Stimulated activated CD4-positive, alpha-beta T cell treated with anti-CD3 and anti-CD28 coated beads, Interleukin-1b, Interleukin-23, amount 100 ng/mL, for 1 hour (primary cell): ENCODE data around the gene GALNT5.

Source experiments
- DNase-seq, 2 donors: peaks; one replicate each; pipeline ENCODE4 v3.0.0-alpha.2; 2020; ENCODE audit warnings: low read depth in 2 of 2

GALNT5 gene

DNA sequence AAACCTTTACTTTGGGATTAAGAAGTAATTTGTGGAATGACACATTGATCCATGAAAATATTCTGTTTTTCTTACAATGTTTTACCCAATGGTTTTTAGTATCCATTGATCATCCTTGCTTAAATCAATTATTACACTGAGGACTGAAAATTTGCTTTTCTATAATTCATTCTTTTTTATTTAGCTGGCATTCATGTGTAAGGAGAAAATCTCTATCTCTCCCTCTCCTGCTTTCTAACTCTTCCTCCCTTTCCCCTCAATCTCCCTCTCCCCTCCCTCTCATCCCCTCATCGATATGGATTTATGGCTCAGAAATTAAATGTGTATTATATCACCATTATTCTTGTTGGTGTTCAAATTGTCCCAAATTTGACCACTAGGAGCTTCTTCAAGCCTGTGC lies 29.7 kb downstream of the GALNT5 start:
- no peak for DNase-seq

DNA sequence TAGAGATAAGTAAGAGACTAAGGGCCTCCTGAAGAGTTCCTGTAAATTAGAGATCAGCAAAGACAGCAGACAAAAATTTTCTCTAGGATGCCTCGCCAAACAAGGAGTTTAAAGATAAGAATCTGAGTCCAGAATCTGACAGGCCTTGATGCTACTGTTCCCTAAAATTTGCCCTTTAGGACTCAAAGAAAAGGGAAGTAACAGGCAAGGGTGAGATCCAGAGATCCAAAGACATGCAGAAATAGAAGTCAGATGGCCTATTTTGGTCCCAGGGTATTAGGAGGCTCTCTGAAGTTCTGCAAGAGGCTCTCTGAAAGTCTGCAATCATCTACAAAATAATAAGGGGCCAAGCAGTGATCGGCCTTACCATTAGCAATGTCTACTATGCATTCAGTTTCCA lies 33.0 kb downstream of the GALNT5 start:
- no peak for DNase-seq

DNA sequence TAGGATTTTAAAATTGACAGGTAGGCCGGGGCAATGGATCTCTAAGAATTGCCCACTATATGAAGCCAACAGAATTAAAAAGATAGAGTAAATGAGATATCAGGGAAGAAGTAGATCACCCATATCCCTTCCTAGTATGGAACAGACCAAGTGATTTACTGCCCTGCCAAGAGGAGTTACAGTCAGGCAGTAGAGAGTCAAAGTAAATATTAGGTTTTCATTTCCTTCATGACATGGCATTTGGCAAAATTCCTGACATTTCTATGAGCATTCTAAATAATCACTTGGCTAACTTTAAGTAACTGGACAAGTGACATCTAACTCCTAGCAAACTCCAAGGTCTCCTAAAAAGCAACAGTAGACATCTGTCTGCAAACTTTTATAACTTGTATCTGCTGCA lies 33.5 kb downstream of the GALNT5 start:
- DNase-seq = no peak

DNA sequence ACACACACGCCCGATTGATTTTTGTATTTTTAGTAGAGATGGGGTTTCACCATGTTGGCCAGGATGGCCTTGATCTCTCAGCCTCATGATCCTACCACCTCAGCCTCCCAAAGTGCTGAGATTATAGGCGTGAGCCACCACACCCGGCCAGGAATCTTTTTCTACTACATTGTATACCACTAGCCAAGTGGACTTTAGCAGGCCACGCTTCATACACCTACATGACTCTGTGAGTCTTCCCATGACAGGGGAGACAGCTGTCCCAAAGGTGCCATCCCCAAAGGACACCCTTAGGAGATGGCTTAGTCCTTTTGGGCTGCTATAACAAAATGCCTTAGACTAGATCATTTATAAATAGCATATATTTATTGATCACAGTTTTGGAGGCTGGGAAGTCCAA lies 35.3 kb downstream of the GALNT5 start:
- DNase-seq = no peak

DNA sequence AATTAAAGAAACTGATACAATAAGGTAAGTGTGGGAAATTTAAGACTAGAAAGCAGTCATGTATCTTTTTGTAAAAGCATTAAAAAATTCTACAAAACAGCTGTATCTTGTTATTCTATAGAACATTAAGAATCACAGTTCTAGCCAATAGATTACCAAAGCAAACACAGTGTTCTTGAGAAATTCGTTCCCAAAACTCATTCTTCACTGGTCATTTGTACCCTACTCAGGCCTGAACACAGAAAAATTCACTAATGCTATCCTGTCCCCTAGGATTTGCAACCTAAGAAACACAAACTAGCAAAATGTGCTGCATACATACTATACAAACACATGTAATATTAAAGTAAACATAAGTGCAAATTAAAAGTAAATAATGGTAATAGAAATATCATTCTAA lies 39.0 kb downstream of the GALNT5 start:
- no peak for DNase-seq

DNA sequence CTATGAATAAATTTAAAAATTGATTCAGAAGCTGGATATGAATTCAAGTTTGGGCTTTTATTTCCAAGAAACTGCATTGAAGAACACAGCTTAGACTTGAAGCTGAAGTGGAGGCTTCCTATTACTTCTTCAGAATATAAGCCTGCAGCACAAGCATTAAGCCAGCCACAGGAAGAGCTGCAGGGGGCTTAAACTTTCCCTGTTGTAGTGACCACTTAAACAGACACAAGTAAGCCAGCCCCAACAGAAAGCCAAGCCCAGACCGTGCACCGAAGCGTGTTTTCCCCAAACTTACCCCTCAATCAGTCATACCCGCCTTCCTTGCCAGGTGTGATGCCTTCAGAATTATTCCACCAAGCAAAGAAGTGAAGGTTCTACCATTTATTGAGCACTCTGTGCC lies 39.5 kb downstream of the GALNT5 start:
- no peak for DNase-seq

DNA sequence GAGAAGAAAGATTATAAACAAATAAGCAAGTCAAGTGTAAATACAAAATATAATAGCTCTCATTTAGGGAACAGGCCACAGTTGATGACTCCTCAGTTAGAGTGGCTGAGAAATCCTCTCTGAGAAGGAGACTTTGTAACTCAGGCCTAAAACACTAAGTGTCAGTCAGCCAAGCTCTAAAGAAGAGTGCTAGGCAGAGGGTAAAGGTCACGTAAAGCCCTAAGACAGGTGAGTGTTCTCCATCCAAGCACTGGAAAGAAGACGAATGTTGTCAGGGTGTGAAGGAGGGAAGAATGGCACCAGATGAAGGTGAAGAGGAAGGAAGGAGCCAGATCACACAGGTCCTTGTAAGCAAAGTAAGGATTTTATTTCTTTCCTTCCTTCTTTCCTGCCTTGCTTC lies 43.8 kb downstream of the GALNT5 start:
- no peak for DNase-seq

DNA sequence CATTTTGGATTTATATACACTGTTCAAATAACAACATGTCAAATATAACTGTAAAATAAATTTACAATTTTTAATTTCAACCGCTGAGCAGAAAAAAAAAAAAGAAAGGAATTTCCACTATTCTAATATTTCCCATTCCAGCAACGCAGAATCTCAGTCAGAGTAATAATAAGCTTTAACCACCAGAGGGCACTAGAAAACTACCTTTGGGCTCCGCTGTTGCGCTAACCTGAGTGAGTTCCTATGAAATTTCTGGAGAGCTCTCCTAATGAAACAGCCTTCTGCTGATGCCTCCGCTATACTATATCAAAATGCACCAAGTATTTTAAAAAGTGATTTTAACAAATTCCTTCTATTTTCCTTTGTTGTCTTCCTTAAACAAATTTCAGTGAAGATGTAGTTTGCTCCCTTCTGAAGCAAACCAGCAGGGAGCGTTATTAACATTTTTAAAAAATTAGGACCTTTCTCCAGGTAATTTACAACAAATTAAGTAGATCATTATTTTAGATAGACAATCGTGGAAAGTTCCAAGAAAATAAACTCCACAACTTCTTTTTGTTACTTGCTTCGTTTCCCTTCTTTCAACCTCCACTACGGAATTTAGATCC lies 45.1 kb downstream of the GALNT5 start:
- DNase-seq = no peak

DNA sequence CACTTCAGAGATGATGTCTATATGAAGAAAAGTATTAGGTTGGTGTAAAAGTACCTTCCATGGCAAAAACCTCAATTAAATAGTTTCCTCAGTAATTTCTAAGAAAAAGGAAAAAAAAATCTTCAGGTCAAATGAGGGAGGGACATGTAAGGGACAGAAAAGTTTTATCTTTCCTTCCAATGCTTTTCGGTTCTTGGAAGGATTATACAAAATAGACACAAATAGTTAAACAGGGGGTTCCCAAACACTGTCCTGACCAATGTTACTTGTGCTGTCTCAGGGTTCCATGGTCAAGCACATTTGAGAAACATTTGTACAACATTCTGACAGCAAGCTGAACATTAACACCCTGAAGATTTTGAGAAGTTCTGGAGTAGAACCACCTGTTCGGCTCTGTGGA lies 46.1 kb downstream of the GALNT5 start:
- DNase-seq = no peak

DNA sequence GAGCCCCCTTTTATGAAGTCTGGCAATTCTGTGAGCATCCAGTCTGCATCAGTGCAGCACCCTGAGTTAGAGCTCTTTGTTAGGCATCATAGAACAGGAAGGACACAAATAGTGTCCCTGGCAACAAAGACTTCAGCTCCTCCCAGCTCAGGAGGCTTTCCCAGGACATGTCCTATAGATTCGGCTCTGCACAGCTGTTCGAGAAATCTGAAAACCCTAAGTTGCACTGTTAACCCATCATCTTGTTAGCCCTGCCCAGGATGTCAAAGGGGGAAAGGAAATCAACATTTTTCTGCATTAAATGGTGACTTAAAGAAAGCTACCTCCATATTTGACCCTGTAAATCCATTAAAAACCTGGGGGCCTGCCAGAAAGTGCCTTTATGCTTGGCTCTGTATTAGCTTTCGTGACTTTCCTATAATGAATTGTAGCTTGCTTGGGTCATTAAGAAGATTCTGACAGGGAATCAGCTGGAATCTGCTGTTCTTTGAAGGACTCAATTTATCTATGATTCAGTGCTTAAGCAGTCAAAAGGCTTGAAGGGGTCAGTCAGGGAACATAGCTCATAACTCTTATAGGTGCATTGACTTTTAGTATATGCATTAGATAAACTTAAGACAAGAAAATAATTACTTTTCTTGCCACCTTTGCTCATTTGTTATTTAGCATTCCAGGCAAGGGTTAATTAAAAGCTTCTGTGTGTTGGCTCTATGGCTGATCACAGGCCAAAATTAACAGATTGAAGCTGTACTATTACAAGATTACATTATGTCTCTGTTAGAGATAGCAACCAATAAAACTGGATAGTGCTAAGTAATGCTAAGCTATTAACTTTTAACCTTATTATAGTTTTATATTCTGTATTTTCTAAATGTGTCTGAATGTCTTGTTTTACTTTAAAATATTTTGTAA lies 47.6 kb downstream of the GALNT5 start:
- DNase-seq = no peak

DNA sequence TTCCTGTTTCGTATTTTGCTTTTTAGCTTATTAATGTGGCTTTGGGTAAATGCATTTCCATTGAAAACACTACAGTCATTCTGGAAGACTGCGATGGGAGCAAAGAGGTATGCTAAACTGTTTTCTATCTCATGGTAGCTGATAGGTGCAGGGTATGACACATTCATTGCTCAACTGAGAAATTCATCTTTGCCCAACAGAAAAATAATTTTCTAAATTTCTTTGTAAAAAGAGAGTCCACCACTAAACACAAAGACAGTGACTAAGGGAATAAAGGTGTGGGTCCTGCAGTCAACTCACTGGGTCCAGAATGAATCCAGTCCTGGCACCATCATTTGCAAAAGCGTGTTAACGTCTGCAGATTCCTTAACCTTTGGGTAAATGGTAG lies 48.2 kb downstream of the GALNT5 start:
- no peak for DNase-seq

DNA sequence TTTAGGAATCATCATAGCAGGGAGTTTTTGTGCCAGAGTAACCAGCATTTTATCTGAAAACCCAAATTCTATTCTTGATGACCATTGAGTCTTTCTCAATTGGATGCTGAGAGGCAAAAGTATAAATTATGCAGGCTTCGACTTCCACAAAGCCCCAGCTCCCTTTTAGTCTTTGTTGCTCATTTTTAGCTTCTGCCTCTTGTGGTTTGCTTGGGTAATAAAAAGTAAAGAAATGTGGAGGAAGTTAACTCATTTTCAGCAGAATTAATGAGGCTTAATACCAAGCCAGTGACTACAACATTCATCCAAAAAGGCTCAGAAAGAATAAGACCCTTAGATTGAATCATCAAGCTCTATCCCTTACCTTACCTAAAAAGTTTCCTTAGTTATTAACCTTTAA lies 49.5 kb downstream of the GALNT5 start:
- no peak for DNase-seq

DNA sequence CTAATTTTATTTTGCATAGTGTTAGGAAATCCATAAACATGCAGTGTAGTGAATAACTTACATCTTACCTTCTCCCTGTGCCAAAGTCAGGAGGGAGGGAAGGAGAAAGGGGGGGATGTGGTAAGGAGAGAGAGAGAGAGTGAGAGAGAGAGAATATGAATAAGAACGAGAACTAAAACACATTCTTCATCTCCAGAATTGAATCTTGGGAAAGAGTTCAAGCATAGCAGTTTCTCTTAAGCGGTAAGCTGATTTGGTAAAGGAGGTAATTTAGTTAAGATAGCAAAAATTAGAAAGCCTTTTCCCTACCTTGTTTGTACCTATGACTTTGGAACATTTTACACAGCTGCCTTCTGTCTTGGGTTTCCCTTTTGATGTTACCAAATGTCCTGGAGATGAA lies 52.4 kb downstream of the GALNT5 start:
- no peak for DNase-seq

DNA sequence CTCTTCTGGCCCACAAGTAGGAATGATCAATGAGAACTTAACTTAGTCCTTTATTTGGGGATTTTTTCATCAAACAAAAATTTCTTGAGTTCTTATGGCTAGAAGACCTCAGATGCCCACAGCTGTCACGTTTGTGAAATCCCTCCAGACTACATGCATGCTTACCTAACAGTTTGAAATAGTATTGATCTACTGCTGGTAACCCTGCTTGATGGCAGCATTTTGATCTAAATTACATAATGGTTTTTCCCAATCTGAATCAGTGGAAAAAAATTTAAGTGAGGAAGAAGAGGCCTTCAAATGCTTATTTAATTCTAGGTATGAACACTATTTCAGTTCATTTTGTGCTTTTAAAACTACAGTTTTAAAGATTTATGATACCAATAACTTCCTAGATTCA lies 54.2 kb downstream of the GALNT5 start:
- DNase-seq = no peak

DNA sequence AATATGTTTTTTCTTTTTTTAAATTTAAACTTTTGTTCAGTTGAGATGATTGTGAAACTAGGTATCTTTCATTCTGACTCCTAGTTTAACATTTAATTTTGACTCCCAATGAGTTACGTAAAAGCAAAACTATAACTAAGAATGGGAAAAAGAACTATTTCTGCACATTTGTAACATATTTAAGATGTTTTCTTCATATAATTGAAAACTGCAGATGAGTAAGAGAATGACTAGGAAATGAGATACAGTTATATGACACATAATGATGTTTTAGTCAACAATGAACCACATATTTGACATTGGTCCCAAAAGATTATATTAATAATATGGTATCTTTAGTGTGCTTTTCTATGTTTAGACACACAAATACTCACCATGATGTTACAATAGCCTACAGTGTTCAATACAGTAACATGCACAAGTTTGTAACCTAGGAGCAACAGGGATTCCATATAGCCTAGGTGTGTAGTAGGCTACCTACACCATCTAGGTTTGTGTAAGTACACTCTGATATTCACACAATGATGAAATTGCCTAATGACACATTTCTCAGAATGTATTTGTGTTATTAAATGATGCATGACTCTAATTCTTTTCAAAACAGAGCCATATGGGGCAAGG lies 55.5 kb downstream of the GALNT5 start:
- DNase-seq = no peak

DNA sequence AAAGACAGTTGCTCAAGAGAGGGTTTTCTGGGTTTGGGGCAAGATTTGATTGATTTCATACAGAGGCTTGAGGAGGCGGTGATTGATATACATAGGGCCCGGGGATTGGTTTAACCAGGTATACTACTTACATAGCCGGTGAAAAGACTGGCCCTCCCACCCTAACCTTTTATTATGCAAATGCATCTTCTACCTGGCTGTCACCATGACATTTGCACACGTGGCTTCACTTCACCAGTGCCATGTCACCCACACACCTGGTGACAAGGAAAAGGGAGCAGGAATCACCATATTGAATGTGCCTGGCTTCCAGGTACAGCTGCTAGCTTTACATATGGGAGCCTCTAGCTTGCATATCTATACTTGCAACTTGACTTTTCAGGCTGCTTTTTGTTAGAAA lies 58.4 kb downstream of the GALNT5 start:
- no peak for DNase-seq

DNA sequence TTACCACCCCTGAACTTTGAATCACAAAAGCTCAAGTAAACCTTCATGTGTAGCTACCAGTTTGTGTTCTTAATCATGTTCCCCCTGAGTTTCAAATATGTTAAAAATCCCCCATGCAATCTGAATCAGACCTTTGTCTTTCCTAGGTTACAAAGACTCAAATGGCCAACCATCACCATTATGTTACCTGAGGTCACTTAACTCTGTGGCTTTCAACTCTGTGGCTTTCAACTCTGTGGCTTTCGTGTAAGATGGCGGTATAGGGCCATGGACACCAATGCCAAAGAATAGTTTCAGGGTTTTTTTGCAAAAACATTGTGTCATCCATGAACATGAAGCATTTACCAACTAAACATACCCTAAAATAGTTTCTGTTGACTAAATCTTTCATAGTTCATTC lies 61.4 kb downstream of the GALNT5 start:
- DNase-seq = no peak

DNA sequence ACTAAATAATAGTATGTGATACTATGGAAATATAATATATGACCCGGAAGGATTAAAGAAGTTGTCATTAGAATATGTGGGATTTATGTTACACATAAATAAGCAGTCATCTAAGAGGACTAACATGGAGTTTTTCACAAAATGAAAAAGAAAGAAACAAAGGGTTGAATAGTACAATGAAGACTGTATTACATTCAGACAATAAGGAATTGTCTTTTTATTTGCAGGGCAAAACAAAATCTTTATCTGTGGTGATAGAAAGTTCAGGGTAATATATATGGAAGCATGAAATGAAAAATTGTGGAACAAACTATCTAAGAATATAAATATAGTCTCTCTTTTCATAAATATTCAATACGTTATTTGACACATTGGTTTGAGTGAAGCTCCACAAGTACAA lies 62.3 kb downstream of the GALNT5 start:
- no peak for DNase-seq

DNA sequence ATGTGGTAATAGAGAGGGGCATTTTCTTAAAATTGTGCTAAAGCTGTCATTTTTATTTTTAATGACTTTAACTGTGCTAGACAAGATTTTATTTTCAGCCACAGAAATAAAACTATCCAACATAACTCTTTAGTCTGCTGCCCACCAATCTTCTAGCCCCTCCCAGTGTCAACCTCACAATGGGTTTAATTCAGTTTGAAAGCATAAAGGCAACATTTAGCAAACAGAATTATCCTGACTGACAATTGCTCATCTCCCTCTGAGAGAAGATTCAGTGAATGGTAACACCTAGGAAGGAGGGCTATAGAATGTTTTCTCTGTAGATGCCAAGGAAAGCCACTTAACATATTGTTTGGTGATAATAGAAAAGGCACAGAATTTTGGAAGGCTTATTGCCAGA lies 62.9 kb downstream of the GALNT5 start:
- DNase-seq = no peak

DNA sequence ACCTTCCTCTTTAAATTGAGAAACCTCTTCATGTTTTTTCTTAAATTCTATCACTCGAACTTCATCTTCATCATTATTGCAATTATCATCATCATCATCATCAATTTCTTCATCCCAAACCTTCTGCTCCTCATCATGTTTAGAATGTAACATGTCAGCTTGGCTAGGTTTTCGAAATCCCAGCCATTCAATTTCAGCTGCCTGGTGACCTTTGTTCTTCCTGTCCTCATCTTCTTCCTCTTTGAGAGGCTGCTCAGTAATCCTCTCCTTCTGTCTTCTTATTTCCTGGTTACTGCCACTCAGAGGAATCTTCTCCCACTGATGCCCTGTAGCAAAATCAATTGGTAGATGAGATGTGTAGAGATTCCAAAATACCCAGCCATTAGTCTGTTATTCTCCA lies 64.0 kb downstream of the GALNT5 start:
- DNase-seq = no peak

DNA sequence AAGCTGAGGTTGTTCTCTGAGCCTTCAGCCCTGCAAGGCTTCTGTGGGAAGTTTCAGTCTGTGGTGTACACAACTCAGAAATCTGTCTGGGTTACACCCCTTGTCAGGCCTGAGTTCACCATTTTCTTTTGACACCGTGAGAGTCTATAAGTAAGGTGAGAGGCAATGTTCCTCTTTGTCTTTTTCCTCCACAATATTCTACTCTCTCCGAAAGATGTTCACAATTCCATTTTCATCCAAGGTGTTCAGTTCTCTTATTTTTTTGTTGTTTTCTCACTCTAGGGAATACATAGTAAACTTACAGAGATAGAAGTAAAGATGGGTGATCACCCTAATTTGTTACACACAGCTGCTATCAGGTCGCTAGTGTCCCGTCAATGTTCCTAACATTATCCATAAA lies 64.9 kb downstream of the GALNT5 start:
- no peak for DNase-seq

DNA sequence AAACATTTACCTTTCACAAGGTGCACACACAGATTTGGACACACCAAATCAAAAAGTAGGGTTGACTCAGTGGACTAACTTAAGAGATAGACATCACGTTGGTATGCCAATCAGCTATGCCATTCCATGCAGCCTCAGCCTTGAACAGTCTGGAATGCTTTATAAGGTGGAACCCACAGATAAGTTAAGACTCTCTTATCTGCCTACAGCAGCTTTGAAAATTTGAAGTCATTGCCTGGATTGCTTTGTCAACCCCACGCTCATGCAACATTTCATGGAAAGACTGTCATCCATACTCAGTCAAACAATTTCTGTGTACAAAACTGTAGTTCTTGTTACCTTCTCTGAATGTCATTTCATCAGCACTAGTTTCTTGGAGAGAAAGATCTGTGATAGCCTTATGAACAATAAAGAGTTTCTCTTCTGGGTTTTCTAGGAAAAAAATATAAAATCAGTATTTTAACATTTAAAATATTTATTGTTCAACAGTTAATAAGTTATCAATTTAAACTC lies 66.9 kb downstream of the GALNT5 start:
- no peak for DNase-seq

DNA sequence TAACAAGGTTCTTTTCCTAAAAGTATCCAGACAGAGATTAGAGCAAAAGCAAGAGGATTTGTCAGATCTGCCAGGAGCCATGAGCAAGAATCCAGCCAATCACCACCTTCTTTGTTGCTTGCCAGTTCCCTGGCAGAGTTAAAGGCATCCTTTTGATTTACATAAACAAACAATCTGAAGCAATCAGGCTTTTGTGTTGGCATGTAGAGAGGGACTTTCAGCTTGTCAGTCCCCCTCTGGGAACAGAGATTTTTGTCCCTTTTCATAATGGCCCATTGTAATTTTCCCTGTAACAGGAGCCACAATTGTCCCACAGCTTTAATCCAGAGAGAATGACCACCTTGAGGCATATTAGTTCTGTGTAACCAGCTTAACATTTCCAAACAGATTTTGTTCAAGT lies 68.3 kb downstream of the GALNT5 start, which contains the start of gene ERMN:
Gene ERMN (minus strand): TSS at position 39 of the 400 bp plus-strand sequence. CDS start 182 bp downstream, outside the sequence.
- DNase-seq = no peak
